ENCODE data around the gene THSD4. TPM values are rescaled to one million over a fixed set of nuclear protein-coding genes. Genes with fewer than 3 reads are reported as not detected.
A peak's percentile ranks its signal among the peaks of the same experiment; 100 is the strongest.

The THSD4 gene
- total RNA-seq, 4 donors from 2014 or later = 2.7 to 49.2 (median 15.8) TPM

GRCh38 chr15:71228403-71228802 is 113.1 kb downstream of the THSD4 start:
- no peak for TF ChIP-seq CTCF (IDR thresholded peaks at IDR 0.05)
- DNase-seq (ENCODE audit: low spot score) = no peak
- no peak for ATAC-seq (ENCODE audit: low FRiP score)

DNA sequence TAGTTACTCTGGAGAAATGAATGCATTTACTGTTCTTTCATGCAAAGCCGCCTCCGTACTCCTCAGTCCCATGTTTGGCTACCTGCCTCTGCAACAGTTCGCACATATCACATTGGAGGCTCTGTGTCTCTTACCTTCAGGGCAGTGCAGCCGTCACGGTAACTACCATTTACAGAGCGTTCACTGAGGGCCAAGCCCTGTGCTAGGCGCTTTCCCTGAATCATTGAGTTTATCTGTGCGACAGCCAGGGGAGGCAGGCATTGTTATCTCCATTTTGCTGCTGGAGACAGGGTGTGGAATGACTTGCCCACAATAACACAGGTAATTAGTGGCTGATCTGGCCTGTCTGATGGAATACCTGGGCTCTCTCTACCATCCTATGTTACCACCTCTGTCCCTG is 115.0 kb downstream of the THSD4 start:
- TF ChIP-seq CTCF (IDR thresholded peaks at IDR 0.05) = no peak
- no peak for ATAC-seq (ENCODE audit: low FRiP score)
- no peak for DNase-seq (ENCODE audit: low spot score)

DNA sequence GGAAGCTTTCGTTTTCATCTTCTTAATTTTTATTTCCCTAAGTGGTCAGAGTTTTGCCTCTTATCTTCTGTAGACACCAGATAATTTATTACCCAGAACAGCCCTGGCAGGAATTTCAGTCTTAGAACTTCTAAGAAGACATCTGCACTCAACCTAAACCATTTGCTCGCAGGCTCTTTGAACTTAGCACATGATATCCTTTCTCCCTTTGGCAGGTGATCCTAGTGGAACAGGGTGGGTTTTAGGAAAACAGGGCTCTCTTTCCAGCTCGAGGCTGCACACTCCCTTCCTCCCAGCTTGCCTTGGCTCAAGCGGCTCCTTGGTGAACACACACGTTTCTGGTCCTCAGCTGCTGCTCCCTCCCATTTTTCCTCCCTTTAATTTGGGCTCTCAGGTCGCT is 116.5 kb downstream of the THSD4 start:
- DNase-seq (ENCODE audit: low spot score) = no peak
- ATAC-seq (ENCODE audit: low FRiP score) = peak; percentile 26
- TF ChIP-seq CTCF (IDR thresholded peaks at IDR 0.05) = no peak

GRCh38 chr15:71232411-71232810 is 117.1 kb downstream of the THSD4 start:
- ATAC-seq (ENCODE audit: low FRiP score) = no peak
- TF ChIP-seq CTCF (IDR thresholded peaks at IDR 0.05) = no peak
- no peak for DNase-seq (ENCODE audit: low spot score)

- TF ChIP-seq CTCF (IDR thresholded peaks at IDR 0.05) = no peak
- ATAC-seq (ENCODE audit: low FRiP score) = peak; percentile 93
Measured at GRCh38 chr15:71237456-71238188, 122.4 kb downstream of the THSD4 start.

DNA sequence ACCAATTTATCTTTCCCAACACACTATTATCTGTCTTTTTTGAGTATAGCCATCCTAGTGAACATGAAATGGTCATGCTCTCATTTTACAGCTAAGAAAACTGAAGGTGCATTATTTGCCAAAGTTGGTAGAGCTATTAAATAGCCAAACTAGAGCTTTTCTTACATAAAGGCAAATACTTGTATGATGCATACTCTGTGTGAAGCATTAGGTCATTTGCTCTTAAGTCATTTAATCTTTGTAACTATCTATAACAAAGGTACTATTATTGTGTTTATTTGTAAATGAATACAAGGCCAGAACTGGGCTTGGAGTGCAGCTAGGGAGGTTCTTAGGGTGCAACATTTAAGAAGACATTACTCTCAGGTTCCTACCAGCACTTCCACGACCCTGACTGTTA is 123.7 kb downstream of the THSD4 start:
- ATAC-seq (ENCODE audit: low FRiP score) (no peak), DNase-seq (ENCODE audit: low spot score) (no peak)
- no peak for TF ChIP-seq CTCF (IDR thresholded peaks at IDR 0.05)

More at GRCh38 chr15:71237456-71238188, 122.4 kb downstream of the THSD4 start:
- DNase-seq (ENCODE audit: low spot score) = peak; percentile 63
